ENCODE data around the gene IFIT5.
"Not testable (repeated sequence)": the region's sequence is repeated elsewhere in the genome, so short reads cannot be mapped to it uniquely, and the experiment has no call there.

The IFIT5 gene

GRCh38 chr10:89440226-89441009 is 26.1 kb downstream of the IFIT5 start:
- peak; percentile 38 for DNase-seq

GRCh38 chr10:89442289-89442688 is 27.9 kb downstream of the IFIT5 start:
- no peak for DNase-seq

DNA sequence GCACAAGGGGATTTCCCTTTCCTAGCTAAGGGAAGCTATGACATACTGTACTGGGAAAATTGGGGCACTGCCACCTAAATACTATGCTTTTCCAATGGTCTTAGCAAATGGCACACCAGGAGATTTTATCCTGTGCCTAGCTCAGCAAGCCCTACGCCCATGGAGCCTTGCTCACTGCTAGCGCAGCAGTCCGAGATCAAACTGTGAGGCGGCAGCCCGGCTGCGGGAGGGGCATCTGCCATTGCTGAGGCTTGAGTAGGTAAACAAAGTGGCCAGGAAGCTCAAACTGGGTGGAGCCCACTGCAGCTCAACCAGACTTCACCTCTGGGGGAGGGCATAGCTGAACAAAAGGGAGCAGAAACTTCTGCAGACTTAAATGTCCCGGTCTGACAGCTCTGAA is 30.5 kb downstream of the IFIT5 start:
- not testable (repeated sequence) for DNase-seq

DNA sequence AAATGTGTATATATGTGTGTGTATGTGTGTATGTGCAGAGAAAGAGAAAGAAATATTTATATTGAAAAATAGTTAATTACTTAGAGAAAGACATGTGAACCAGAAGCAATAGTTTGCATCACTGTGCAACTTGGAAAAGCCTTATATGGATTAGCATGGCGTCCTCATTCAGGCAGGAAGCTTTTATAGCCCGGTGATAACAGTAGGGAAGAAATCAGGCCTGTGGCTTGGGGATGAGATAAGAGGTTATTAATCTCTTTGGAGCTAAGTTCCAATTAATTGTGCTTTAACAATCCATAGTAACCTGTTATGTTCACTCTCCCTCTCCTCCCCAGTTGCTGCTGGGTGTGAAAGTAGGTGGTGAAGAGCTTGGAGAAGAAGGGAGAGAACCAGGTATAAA is 36.5 kb downstream of the IFIT5 start:
- no peak for DNase-seq

GRCh38 chr10:89452193-89452592 is 37.8 kb downstream of the IFIT5 start:
- DNase-seq, result no peak

- DNase-seq, result no peak
Measured at GRCh38 chr10:89454561-89455347, 40.4 kb downstream of the IFIT5 start.

DNA sequence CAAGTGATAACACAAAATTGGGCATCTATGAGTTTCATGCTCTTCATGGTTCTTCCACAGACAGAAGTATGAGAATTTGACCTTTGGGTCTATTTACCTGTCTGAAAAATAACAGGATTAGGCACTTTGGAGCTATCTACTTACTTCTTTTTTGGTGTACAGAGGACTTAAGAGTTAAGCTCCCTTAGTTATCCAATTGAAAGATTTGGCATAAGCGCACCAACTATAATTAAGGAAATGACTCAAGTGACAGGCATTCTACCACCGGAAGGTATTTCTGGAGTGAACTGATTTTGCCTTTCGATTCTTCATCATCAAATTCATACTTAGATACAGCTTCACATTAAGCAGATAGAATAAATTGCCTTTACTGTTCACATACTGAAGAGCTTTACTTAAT is 43.9 kb downstream of the IFIT5 start:
- DNase-seq, result no peak

DNA sequence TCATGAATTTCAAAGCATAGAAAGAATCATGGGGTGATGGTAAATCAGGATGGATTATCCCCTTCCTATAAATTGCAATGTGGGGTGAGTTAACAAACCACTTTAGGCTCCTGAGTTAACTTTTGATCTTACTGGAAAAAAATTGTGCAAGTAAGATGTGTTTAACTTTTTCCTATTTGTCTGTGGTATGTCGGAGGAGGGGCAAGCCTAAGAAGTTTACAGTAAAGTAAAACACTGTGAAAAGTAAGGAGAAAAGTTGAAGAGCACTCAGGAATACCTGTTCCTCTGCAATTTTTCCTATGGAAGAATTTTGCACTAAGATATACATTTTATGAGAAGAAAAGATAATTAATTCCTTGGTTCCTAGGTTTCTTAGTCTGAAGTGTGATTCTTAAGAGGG is 44.4 kb downstream of the IFIT5 start:
- no peak for DNase-seq

- DNase-seq, result no peak
Measured at GRCh38 chr10:89463846-89464537, 49.6 kb downstream of the IFIT5 start.

GRCh38 chr10:89465196-89465595 is 50.8 kb downstream of the IFIT5 start:
- DNase-seq, result no peak

- DNase-seq, result peak; percentile 1
Measured at GRCh38 chr10:89466599-89467035, 52.2 kb downstream of the IFIT5 start.

GRCh38 chr10:89468191-89468965 is 54.0 kb downstream of the IFIT5 start:
- DNase-seq, result no peak

DNA sequence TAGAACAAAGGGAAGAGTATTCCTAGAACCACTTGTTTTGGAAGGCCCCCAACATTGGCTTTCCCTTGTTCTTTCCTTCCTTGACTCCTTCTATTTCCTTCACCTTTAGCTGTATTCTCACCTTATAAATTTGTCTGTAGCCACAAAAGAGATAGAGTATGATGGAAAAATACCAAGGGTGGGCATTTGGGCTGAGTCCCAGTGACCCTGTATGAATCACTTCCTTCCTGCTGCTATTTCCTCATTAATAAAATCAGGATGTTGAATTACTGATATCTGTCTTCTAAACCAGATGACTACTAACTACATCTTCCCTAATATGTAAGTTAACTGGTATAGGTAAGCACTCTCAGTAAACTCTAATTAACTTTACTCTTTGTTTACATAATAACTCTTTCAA is 55.1 kb downstream of the IFIT5 start:
- no peak for DNase-seq

Data from NCI-H345 (cell line).